K562 (cell line): ENCODE data around the gene CFDP1.

Experiments
- CEBPB ChIP-seq: fragments of 450-650 bp; IDR thresholded peaks from 2 replicates; pipeline ENCODE4 v1.6.1; 2016; ENCODE audit warnings: missing genetic modification characterization, missing compliant biosample characterization
- CTCF ChIP-seq, 3 experiments: IDR thresholded peaks in 2 of 3; conservative IDR thresholded peaks in 1 of 3; 2 replicates each; pipeline ENCODE4 v1.5.1; 2011 to 2012; ENCODE audit warnings: low read length in 3 of 3, mild to moderate bottlenecking in 3 of 3, control low read depth in 2 of 3, improper control_type of control experiment in 1 of 3, inconsistent platforms in 1 of 3, low read depth in 1 of 3, mixed read lengths in 1 of 3, moderate library complexity in 1 of 3; ENCODE audit not compliant: insufficient read depth in 2 of 3
- FOS ChIP-seq: IDR thresholded peaks from 3 replicates; pipeline ENCODE4 v1.6.1; 2011; ENCODE audit not compliant: insufficient read length; ENCODE audit errors: extremely low read depth
- GATA2 ChIP-seq: sonication (generic); formaldehyde crosslinking; IDR thresholded peaks from 2 replicates; pipeline ENCODE4 v1.4.0; 2020; ENCODE audit warnings: mild to moderate bottlenecking, missing genetic modification reagents
- KDM1A ChIP-seq, 2 experiments: fragments of 450-650 bp; IDR thresholded peaks; 2 replicates each; pipeline ENCODE4 v1.6.1; 2016; ENCODE audit warnings: mild to moderate bottlenecking in 2 of 2
- KDM4B ChIP-seq, 2 experiments: fragments of 450-650 bp in 1 of 2; sonication (generic) in 1 of 2; IDR thresholded peaks; 2 replicates each; pipeline ENCODE4 v1.6.1; 2016 to 2017; ENCODE audit warnings: borderline replicate concordance in 2 of 2, antibody characterized with exemption in 1 of 2, low read depth in 1 of 2, mild to moderate bottlenecking in 1 of 2
- NR3C1 ChIP-seq: sonication (generic); formaldehyde crosslinking; IDR thresholded peaks from 2 replicates; pipeline ENCODE4 v1.8.1; 2022; ENCODE audit warnings: missing genetic modification reagents
- SMARCC2 ChIP-seq: fragments of 450-650 bp; IDR thresholded peaks from 2 replicates; pipeline ENCODE4 v1.6.1; 2017; ENCODE audit warnings: antibody characterized with exemption, moderate library complexity, mild to moderate bottlenecking, low read depth
- SREBF2 ChIP-seq: sonication (generic); formaldehyde crosslinking; IDR thresholded peaks from 2 replicates; pipeline ENCODE4 v1.4.0; 2020; ENCODE audit warnings: mild to moderate bottlenecking, missing genetic modification reagents
- TCFL5 ChIP-seq: fragments of 250-450 bp; sonication (Bioruptor Pico); conservative IDR thresholded peaks from 2 replicates; pipeline ENCODE4 v1.6.1; 2021; ENCODE audit warnings: mild to moderate bottlenecking, moderate library complexity, matching md5 sums
- THAP12 ChIP-seq: fragments of 250-450 bp; sonication (Bioruptor Pico); IDR thresholded peaks from 2 replicates; pipeline ENCODE4 v1.9.0; 2021; ENCODE audit warnings: mild to moderate bottlenecking, inconsistent platforms
- YY1 ChIP-seq, 3 experiments: IDR thresholded peaks; 2 replicates each; pipeline ENCODE4 v1.6.1; 2011; ENCODE audit warnings: low read length in 2 of 3, mild to moderate bottlenecking in 2 of 3, moderate library complexity in 2 of 3, borderline replicate concordance in 1 of 3, control low read depth in 1 of 3, low read depth in 1 of 3; ENCODE audit not compliant: insufficient read depth in 3 of 3, insufficient replicate concordance in 2 of 3, control insufficient read depth in 1 of 3, insufficient read length in 1 of 3; ENCODE audit errors: extremely low read depth in 1 of 3
- ZC3H4 ChIP-seq: sonication (generic); formaldehyde crosslinking; IDR thresholded peaks from 2 replicates; pipeline ENCODE4 v1.9.0; 2021; ENCODE audit warnings: missing genetic modification reagents, borderline replicate concordance
- ZNF561 ChIP-seq: fragments of 450-650 bp; formaldehyde crosslinking; conservative IDR thresholded peaks from 2 replicates; pipeline ENCODE4 v1.4.0; 2020; ENCODE audit warnings: mild to moderate bottlenecking, moderate library complexity

GRCh38 chr16:75478480-75479345, 45.4 kb upstream of the CFDP1 start:
- TF ChIP-seq CEBPB (tag) (no peak), KDM4B (IDR thresholded peaks at IDR 0.05; ENCODE audit: borderline replicate concordance in 2 of 2, low read depth in 1 of 2) (no peak), TCFL5 (CRISPR knock-in tag) (no peak), ZC3H4 (CRISPR knock-in tag) (no peak), THAP12 (CRISPR knock-in tag) (no peak), SMARCC2 (no peak), YY1 (IDR thresholded peaks at IDR 0.05; ENCODE audit: borderline replicate concordance in 1 of 3, control insufficient read depth in 1 of 3, extremely low read depth in 1 of 3, insufficient read depth in 3 of 3, insufficient read length in 1 of 3, insufficient replicate concordance in 2 of 3, low read depth in 1 of 3, low read length in 2 of 3) (no peak), GATA2 (CRISPR knock-in tag) (no peak), ZNF561 (no peak), NR3C1 (CRISPR knock-in tag) (no peak), FOS (no peak), CTCF (IDR thresholded peaks at IDR 0.05 in 2 of 3, conservative IDR thresholded peaks at IDR 0.05 in 1 of 3; ENCODE audit: insufficient read depth in 2 of 3, low read depth in 1 of 3, low read length in 3 of 3) (no peak), KDM1A (IDR thresholded peaks at IDR 0.05) (no peak), SREBF2 (no peak)
